GM21737 (cell line): ENCODE data around the gene ANXA2R.
A peak's percentile ranks its signal among the peaks of the same experiment; 100 is the strongest.
"Not testable (repeated sequence)": the region's sequence is repeated elsewhere in the genome, so short reads cannot be mapped to it uniquely, and the experiment has no call there.

Experiments used
- ATAC-seq: cut with Tn5 transposase; IDR thresholded peaks from one replicate; pipeline ENCODE4 v1.9.1; 2021; ENCODE audit warnings: mild to moderate bottlenecking, moderate library complexity; ENCODE audit not compliant: unreplicated experiment

The ANXA2R gene

GRCh38 chr5:43036409-43036808, 3.7 kb downstream of the ANXA2R start:
- ATAC-seq, result no peak

DNA sequence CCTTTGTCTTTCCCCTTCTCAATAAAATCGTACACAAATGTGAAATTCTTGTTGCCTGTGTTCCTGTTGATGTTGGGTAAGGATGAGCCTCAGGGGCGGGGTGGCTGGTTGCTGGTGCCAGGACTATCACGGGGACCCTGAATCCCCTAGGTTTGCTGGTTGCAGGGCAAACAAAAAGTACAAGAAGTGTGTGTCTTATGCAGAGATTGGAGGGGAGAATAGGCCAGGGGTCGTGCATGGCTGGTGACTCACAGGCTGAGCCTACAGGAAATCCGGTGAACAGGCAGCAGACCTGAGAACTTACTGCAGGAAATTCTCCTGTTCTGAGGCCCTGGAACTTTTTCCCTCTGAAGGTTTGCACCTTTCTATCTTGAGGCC, 5.5 kb downstream of the ANXA2R start:
- ATAC-seq, result no peak

DNA sequence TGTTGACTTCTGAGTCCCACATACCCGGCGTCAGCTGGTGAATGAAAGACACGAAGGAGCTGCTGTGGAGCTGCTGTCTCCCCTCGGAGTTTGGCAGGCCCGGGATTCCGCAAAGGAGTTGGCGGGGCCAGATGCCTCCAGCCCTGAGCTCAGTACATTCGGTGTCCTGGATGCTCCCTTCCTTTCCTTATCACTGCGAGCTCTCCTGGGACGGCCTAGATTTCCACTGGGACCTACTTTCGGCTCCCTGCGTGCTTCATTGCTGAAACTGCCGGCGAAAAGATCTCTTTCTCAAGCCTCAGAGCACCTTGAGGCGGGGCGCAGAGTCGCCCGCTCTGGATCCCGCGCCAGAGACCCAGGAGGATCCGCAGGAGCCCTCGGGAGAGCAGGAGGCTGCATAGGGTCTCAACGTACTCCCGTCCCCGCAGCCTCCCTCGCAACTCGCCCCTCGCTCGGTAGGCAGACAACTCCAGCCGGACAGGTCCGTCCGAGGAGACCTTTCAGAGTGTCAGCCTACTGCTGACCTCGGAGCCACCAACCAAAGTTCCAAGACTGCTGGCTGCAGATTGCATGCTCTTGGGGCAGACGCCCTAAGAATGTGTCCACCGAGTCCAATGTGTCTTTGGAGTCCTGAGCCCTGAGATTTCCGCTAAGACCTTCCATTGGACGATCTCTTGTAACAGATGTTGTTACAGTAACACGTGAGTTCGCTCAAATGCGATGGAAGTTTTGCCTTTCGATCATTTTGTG, 6.1 kb downstream of the ANXA2R start:
- ATAC-seq, result no peak

GRCh38 chr5:43027054-43027785, 12.9 kb downstream of the ANXA2R start:
- no peak for ATAC-seq

DNA sequence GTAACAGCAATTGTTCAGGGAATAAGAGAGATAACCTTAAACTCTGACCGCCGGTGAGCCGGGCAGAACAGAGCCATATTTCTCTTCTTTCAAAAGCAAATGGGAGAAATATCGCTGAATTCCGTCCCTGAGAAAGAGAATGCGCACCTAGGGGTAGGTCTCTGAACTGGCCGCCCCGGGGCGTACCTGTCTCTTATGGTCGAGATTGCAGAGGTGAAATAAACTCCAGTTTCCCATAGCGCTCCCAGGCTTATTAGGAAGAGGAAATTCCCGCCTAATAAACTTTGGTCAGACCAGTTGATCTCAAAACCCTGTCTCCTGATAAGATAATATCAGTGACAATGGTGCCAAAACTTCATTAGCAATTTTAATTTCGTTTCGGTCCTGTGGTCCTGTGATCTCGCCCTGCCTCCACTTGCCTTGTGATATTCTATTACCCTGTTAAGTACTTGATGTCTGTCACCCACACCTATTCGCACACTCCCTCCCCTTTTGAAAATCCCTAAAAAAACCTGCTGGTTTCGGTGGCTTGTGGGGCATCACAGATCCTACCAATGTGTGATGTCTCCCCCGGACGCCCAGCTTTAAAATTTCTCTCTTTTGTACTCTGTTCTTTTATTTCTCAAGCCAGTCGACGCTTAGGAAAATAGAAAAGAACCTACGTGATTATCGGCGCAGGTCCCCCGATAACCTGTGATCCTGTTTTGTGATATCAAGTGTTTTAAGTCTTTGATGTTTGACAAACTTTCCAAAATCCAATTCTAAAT, 14.8 kb downstream of the ANXA2R start:
- ATAC-seq, result not testable (repeated sequence)

DNA sequence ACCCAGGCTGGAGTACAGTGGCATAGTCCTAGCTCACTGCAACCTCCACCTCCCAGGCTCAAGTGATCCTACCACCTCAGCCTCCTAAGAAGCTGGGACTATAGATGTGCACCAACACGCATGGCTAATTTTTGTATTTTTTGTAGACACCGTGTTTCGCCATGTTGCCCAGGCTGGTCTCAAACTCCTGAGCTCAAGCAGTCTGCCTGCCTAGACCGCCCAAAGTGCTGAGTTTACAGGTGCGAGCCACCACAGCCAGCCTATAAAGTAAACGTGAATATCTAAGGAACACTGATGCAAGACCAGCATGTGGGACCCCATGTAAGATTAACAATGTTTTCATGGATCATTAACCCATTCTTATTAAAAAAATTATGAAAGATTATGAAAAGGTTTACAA, 15.9 kb downstream of the ANXA2R start:
- ATAC-seq, result no peak

- ATAC-seq, result no peak
Observed at GRCh38 chr5:43021151-43021550, 19.0 kb downstream of the ANXA2R start.

DNA sequence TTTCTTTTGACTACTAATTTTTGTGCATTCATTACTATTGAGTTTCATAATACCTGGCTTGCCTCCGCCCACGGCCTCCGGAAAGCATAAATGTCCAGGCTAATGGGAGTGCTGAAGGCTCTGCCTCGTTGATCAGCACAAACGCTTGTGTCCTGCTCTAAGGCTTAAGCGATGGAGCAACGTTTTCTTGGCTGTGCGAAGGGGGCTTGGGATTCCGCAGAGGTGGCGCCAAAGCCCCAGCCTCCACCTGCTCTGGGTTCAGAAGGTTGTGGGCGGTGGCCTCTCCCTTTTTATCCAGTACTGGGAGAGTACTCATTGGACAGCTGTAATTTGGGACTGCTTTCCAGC, 19.7 kb downstream of the ANXA2R start:
- peak; percentile 8 for ATAC-seq

DNA sequence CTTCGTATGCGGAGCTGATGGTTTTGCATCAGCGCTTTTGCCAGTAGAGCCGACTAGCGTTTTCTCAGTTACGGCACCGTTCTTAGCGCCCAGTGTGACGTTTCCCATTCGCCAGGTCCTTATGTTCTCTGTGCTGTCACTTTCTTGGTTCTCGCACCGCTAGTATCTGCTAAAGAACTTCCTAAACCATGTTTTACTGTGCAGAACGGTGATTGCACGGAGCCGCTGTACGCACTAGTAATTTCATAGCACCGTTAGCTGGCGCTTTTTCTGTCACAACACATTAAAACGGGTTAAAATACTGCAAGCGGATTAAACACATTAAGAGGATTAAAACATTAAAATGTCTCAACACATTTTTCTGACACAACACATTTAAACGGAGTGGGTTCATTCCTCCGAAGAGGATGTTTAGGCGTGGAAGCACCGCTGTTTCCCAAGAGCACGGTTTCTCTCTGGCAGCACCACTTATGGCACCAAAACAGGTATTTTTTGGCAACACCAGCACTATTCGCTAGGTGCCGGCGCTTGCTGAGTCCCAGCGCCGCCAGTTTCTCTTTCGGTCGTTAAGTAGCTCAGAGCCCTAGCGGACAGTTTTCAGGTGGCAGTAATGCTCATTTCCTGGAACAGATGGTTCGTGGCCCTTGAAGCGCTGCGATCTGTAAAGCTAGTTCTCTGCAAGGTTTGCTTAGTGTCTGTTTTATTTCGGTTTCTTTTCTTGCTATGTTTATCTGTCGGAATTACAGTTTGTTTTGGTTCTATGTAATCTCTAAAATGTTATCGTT, 20.3 kb downstream of the ANXA2R start:
- peak; percentile 67 for ATAC-seq

GRCh38 chr5:43019291-43019613, 20.9 kb downstream of the ANXA2R start:
- ATAC-seq, result no peak

DNA sequence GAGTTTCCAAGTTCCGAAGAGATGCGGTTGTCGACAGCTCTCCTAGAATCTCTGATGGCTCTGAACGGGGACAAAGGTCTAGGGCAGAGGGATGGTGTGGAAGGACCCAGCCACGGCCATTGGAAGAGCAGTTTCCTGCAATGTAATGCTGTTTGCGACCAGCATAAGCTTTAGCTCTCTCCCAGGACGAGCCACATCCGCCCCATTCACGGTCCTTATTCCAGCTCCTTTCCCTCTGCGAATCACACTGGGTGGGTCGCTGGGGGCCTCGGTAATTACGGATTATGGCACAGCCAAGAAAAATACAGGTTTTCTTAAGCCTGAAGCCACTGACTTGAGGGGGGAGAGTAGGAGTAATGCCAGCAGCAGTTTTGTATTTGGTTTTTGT, 22.7 kb downstream of the ANXA2R start:
- no peak for ATAC-seq

DNA sequence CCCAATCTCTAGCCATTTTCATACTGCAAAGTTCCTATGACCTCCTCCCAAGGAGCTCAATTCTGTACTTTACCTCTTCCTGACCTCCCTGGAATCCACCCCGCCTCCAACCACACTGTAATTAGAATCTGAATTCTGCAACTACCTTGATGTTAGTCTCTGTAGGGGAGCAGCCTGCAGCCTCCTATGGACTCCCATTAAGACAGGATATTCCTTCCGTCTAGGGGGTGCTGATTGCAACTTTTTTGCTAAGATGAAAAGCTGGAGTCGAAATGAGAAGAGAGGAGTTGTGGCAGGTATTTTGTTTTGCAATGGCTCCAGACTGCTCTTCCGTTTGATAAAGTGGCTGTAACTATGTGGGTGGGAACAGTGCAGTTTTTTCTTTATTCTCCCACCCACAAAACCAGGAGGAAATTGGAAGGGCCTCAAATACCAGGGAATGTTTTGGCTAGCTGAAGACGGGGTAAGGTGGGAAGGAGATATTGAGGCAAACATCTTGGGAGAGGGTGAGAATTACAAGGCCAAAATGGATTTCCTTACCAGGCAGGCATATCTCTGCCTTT, 23.8 kb downstream of the ANXA2R start:
- no peak for ATAC-seq

GRCh38 chr5:43014522-43014921, 25.6 kb downstream of the ANXA2R start:
- ATAC-seq, result no peak

GRCh38 chr5:43010935-43011315, 29.2 kb downstream of the ANXA2R start:
- ATAC-seq, result no peak

- ATAC-seq, result peak; percentile 41
Observed at GRCh38 chr5:43008363-43009153, 31.6 kb downstream of the ANXA2R start.

DNA sequence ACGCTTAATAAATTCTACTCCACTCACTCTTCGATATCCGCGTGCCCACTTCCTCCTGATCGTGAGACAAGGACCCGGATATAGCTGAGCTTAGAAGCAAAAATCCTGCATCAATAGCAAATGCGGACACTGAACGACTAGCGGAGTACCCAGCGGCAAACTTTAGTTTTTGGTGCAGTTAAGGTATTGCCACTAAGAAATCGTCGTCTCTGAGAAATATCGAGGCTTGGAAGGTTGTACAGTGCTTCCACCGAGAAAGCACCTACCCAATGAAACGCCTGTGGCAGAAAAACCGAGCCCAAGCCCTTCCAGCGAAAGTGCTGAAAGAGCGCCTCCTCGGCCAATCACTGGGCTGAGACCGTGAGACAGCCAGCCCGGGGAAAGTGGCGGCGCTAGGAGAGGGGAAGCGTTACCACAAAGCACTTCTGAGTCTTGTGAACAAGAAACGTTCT, 32.2 kb downstream of the ANXA2R start:
- ATAC-seq, result peak; percentile 44

- peak; percentile 21 for ATAC-seq
Observed at GRCh38 chr5:43007246-43007910, 32.7 kb downstream of the ANXA2R start.

DNA sequence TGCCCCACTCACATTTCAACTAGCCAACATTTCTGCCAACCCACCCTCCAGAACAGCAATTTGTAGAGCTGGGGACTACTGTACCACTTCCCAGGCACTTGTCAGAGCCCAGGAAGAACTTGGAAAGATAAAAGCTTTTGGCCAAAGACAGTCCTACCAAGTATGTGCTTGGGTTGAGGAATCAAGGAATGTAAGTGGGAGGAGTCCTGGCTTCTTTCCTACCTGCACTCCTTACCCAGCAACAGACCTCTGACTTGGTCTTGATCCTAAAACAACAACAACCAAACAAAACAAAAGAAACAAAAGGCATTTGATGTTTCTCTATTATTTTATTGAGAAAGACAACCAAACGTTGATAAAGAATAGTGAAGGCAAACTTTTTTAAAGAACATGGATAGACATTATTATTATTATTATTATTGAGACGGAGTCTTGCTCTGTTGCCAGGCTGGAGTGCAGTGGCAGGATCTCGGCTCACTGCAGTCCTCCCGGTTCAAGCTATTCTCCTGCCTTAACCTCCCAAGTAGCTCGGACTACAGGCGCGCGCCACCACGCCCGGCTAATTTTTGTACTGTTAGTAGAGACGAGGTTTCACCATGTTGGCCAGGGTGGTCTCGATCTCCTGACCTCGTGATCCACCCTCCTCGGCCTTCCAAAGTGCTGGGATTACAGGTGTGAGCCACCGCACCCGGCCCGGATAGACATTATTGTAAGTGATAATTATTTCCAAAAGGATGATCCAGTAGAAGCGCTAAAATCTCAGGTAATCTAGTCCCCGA, 33.5 kb downstream of the ANXA2R start:
- no peak for ATAC-seq

GRCh38 chr5:43005031-43005430, 35.1 kb downstream of the ANXA2R start:
- ATAC-seq, result no peak
